GM19438 (cell line): Measurements from ENCODE around the gene CPNE7.
A peak's percentile ranks its signal among the peaks of the same experiment; 100 is the strongest.

ENCODE experiments used
- ATAC-seq: cut with Tn5 transposase; IDR thresholded peaks from one replicate; pipeline ENCODE4 v1.9.1; 2021; ENCODE audit warnings: low read depth; ENCODE audit not compliant: unreplicated experiment

Gene CPNE7

GRCh38 chr16:89548344-89549006 is 27.1 kb upstream of the CPNE7 start:
- ATAC-seq: no peak

DNA sequence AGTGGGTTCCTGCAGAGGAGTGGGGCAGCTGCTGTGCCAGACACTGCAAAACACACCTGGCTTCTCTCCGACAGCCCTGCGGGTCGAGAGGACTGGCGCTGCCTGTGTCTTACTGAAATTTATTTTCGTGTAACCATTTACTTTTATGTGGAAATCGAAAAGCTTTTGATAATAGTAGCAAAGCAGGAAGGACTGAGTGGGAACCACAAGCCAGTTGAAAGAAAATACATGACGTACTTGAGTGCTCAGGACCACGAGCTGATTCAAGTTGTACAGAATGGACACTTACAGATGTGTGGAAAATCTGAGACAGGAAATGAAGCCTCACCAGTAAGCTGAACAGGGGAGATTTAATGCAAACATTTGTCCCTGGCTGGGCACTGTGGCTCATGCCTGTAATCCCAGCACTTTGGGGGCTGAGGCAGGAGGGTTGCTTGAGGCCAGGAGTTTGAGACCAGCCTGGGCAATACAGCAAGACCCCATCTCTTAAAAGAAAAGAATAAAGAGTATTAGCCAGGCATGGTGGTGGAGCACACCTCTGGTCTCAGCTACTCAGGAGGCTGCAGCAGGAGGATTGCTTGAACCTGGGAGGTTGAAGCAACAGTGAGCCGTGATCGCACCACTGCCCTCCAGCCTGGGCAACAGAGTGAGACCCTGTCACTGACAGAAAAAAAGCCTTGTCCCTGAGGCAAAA is 26.4 kb upstream of the CPNE7 start:
- no peak for ATAC-seq

DNA sequence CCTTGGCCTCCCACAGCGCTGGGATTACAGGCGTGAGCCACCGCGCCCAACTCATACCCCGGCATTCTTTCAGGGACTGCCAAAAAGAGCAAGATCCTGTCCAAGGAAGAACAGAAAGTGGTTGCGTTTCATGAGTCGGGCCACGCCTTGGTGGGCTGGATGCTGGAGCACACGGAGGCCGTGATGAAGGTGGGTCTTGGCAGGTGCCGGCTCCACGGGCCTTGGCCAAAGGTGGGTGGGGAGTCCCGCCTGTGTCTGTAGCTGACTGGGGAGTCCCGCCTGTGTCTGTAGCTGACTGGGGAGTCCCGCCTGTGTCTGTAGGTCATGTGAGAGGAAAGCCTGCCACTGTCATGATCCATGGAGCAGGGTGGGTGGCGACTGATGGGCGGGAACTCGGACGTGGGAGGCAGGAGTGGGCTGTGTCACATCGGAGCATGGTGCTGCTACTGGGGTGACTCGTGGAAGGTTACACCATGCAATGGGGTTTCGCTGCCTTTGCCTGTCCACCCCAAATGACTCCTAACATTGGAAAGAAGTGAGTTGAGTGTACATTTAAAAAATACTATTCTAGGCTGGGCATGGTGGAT is 25.0 kb upstream of the CPNE7 start:
- ATAC-seq: no peak

DNA sequence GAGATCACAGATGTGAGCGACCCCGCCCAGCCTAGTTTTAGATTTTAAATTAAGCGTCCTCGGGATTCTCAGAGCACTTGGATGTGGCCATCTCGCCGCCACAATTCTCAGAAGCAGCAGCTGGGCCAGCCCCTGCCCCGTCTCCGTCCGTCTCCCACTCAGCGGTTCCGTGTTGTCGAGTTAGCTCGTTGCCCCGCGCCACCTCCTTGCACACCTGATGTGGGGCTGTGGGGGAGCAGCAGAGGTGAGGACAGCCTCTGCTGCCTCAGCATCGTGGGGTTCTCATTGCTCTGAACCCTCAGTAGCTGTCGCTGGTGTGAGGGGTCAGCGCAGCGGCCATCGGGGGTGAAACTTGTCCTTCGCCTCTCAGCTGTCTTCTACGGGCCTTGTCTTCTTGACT is 23.2 kb upstream of the CPNE7 start:
- no peak for ATAC-seq

GRCh38 chr16:89552913-89553312 is 22.6 kb upstream of the CPNE7 start:
- no peak for ATAC-seq

DNA sequence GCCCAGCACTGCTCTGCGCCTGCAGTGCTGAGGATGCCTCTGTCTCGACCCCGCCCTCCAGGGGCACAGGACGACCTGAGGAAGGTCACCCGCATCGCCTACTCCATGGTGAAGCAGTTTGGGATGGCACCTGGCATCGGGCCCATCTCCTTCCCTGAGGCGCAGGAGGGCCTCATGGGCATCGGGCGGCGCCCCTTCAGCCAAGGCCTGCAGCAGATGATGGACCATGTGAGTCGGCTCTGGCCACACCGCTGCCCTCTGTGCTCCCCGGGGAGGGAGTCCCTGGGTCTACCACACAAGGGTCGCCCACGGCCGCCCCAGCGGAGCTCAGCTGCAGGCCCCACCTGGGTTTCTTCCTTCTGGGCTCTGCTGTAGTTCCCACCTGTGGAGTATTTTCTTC is 21.8 kb upstream of the CPNE7 start:
- ATAC-seq: no peak

DNA sequence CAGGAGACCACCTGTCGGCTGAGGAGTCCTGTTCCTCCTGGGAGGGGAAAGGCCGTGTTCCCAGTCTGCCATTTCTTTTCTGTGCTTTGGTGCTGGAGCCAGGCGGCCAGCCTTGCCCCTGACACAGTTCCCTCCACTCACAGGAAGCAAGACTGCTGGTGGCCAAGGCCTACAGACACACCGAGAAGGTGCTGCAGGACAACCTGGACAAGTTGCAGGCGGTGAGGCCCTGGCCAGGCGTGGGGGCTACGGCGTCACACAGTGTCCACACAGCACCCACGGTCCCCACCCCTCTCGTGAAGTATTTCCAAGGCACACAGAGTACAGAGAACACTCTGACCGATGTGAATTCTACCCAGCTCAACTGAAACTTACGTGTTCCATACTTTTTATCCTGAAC is 21.2 kb upstream of the CPNE7 start:
- no peak for ATAC-seq

DNA sequence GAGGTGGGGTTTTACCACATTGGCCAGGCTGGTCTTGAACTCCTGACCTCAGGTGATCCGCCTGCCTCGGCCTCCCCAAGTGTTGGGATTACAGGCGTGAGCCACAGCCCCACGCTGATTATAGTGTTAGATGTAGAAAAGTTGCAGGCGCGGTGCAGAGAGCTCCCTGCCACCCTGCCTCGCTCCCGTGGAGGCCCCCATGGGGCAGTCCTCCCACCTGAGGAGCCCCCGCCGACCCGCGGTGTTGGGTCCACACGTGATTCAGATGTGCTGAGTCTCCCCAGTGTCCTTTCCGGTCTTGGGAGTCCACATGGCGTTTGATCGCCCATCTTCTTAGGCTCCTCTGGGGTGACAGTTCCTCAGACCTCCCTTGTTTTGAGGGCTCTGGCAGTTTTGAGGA is 20.3 kb upstream of the CPNE7 start:
- ATAC-seq: no peak

GRCh38 chr16:89555780-89556179 is 19.8 kb upstream of the CPNE7 start:
- ATAC-seq: no peak

- ATAC-seq: no peak
These were observed 18.5 kb upstream of the CPNE7 start for GRCh38 chr16:89556750-89557689.

- ATAC-seq: no peak
These were observed 17.7 kb upstream of the CPNE7 start for GRCh38 chr16:89557690-89558490.

DNA sequence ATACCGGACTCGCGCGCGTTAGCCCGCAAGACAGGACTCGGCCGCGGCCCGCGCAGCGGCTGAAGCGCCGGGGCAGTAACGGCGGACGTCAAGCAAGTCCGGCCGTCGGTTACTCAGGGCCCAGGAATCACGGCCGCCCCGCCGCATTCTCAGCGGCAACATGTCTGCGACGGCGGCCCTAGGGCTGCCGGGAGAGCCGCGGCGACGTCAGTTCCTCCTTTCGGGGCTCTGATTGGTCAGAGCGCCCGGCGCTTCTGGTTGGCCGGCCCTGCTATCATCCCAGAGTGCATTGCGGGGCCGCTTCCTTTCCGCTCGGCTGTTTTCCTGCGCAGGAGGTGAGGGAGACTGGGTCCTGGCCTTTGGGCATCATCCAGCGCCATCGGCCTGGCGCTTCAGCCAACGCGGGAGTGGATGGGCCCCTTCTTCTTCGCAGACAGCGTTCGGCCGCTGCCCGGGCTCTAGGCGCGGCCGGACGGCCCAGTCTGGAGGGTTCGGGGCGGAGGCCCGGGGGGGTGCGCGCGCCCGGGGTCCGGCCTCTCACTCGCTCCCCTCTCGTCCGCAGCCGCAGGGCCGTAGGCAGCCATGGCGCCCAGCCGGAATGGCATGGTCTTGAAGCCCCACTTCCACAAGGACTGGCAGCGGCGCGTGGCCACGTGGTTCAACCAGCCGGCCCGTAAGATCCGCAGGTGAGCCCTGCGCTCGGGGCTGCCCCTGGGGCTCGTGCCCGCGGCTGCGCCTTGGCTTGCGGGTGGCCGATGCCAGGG is 15.0 kb upstream of the CPNE7 start, which contains the start of gene RPL13:
RPL13 (plus strand) TSS at position 305 of the 764 bp plus-strand sequence; CDS start at position 583, 278 bp downstream.
- peak; percentile 71 for ATAC-seq

DNA sequence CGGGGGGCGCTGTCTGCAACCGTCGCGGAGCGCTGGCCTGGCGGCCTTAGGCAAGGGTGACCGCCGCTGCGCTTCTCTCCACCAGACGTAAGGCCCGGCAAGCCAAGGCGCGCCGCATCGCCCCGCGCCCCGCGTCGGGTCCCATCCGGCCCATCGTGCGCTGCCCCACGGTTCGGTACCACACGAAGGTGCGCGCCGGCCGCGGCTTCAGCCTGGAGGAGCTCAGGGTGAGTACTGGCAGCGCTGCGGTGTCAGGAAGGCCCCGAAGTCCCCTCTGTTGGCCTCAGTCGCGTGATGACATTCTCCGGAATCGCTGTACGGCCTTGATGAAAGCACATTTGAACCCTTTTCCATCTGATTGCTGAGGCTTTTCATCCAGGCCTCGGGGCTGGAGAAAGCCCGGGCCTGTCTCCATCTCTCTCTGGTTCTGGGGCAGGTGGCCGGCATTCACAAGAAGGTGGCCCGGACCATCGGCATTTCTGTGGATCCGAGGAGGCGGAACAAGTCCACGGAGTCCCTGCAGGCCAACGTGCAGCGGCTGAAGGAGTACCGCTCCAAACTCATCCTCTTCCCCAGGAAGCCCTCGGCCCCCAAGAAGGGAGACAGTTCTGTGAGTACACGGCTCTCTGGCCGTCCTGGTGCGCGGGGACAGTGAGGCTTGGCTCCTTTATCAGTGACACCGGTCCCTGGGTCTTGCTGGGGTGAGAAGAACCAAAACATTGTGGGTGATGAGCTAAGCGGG is 14.2 kb upstream of the CPNE7 start:
- no peak for ATAC-seq

DNA sequence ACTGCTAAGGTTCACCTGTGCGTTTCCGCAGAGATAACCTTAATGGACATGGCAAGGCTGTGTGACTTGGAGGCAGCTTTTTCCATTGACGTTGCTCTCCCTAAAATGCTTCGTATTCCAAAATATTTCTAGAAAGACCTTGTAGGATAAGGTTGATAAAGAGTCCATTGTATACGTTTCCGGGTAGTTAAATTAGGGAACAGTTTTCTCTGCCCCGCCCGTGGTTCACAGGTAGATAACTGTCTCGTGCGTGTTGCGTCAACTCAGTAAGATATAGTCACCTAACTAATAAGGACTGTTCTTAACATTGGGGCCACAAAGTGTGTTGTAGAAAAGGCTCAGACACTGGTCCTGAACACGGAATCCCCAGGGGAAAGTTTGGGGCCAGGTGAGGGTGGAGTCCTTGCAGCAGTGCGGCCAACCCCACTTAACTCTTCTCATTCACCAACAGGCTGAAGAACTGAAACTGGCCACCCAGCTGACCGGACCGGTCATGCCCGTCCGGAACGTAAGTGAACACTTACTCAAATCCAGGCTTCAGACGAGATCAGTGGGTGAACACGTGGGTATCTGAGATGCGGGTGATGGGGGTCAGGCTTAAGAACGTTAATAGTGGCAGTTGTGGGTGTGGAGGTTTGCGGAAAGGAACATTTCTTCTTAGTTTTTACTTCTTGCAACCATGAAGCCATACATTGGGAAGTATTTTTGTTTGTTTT is 13.5 kb upstream of the CPNE7 start:
- ATAC-seq: no peak

DNA sequence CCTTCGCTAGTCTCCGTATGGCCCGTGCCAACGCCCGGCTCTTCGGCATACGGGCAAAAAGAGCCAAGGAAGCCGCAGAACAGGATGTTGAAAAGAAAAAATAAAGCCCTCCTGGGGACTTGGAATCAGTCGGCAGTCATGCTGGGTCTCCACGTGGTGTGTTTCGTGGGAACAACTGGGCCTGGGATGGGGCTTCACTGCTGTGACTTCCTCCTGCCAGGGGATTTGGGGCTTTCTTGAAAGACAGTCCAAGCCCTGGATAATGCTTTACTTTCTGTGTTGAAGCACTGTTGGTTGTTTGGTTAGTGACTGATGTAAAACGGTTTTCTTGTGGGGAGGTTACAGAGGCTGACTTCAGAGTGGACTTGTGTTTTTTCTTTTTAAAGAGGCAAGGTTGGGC is 12.6 kb upstream of the CPNE7 start:
- ATAC-seq: no peak

- ATAC-seq: no peak
These were observed 11.7 kb upstream of the CPNE7 start for GRCh38 chr16:89563639-89564392.
